Placental epithelial cell (primary cell): ENCODE results near the gene VSIG1. TPM values are rescaled to one million over a fixed set of nuclear protein-coding genes. Genes with fewer than 3 reads are reported as not detected.

Source experiments
- total RNA-seq: library from RNA; depleted of rRNA; stranded (reverse); fragments of >200 nt; gene quantifications from 2 replicates; pipeline ENCODE4 v1.2.3, GENCODE V29; 2012

VSIG1 gene
- under 0.01 and 0.11 TPM in 2 replicates for total RNA-seq

DNA sequence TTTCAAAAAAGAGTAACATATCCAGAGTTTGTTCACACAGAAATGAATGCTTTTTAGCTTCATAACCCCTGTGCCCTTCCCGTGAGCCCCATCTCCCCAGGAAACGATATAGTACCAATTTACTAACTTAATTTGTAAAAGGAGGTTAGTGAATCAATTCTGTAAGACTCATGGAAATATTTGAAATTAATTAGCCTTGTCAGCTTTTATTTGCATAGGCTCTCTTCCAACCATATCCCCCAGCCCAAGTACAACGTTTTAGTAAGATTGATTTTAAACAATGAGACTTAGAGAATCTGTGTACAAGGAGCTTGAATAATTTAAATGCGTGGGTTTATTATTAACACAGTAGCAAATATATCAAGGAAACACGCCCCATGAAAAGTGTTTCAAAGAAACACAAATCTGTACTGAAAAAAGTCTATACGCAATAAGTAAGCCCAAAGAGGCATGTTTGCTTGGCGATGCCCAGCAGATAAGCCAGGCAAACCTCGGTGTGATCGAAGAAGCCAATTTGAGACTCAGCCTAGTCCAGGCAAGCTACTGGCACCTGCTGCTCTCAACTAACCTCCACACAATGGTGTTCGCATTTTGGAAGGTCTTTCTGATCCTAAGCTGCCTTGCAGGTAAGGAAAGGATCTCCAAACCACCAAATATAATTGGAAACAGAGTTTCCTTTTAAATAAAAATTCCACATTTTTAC, at the start of gene VSIG1:
Gene VSIG1, plus strand, starts transcription at position 512 of the 703 bp plus-strand sequence. Its CDS starts 66 bp downstream, at position 578.

GRCh38 chrX:108091264-108091877, 46.5 kb downstream of the VSIG1 start, which contains the start of the genes ATG4A and PSMD10:
Gene ATG4A (plus strand): TSS chrX:108091778. CDS start chrX:108091827, 49 bp downstream.
Gene PSMD10 (minus strand): TSS chrX:108091542. CDS start chrX:108091520, 22 bp downstream.

Other genes with a start within 250 kb of the VSIG1 start
- 25.9 and 27.4 TPM in 2 replicates for gene MID2, start 219.2 kb upstream of the VSIG1 start, total RNA-seq
- gene TEX13B, start 62.7 kb upstream of the VSIG1 start, total RNA-seq, result not detected in 2 replicates
- 52.6 and 61.1 TPM in 2 replicates for gene PSMD10, start 46.5 kb downstream of the VSIG1 start, total RNA-seq
- 3.9 and 11.8 TPM in 2 replicates for gene ATG4A, start 46.7 kb downstream of the VSIG1 start, total RNA-seq